Measurements from ENCODE around the gene SHMT2.

DNA sequence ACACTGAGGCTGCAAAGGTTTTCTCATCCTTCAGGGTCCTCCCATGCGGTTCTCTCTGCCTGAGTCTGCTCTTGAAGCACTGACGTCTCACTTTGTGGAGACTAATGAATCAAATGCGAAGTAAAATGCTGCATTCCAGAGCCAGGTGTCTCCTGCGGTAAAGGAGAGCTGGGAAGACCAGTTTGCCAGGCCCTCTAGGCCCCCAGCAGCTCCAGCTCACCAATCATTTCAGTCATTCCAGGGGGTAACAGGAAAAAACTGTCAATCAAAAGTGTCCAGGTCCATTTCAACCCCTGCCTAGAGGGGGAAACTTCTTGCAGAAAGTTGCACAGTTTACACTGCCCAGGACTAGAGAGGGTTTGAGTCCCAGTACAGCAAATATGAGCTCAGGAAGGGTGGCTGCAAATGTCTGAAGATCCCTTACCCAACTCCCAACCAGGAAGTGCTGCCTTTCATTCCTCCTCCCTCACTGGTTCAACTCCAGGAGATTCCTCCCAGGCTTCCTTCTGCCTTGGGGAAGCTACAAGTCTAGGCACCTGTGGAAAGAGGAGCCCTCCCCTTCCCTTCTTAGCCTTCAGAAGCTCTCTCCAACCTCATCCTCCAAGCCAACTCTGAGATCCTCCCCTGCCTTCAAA is 15.6 kb upstream of the SHMT2 start:
- TF ChIP-seq, protein P1, sequence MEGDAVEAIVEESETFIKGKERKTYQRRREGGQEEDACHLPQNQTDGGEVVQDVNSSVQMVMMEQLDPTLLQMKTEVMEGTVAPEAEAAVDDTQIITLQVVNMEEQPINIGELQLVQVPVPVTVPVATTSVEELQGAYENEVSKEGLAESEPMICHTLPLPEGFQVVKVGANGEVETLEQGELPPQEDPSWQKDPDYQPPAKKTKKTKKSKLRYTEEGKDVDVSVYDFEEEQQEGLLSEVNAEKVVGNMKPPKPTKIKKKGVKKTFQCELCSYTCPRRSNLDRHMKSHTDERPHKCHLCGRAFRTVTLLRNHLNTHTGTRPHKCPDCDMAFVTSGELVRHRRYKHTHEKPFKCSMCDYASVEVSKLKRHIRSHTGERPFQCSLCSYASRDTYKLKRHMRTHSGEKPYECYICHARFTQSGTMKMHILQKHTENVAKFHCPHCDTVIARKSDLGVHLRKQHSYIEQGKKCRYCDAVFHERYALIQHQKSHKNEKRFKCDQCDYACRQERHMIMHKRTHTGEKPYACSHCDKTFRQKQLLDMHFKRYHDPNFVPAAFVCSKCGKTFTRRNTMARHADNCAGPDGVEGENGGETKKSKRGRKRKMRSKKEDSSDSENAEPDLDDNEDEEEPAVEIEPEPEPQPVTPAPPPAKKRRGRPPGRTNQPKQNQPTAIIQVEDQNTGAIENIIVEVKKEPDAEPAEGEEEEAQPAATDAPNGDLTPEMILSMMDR (IDR thresholded peaks at IDR 0.05), result no peak
- TF ChIP-seq POLR2A (IDR thresholded peaks at IDR 0.05), result no peak
